Testis (tissue), 2 donors: Measurements from ENCODE around the gene FGF11.

ENCODE experiments used
- POLR2A ChIP-seq: fragments of 450-650 bp; IDR thresholded peaks from one replicate; pipeline ENCODE4 v1.6.1; 2017; ENCODE audit warnings: antibody characterized with exemption, mild to moderate bottlenecking, moderate library complexity
- TF ChIP-seq, protein P1 (sequence below), 3 experiments: fragments of 450-650 bp in 2 of 3; fragments of 200-600 bp in 1 of 3; sonication (generic) in 1 of 3; IDR thresholded peaks; one replicate each; pipeline ENCODE4 v1.5.1; 2016 to 2019; ENCODE audit warnings: antibody characterized with exemption in 3 of 3, mild to moderate bottlenecking in 2 of 3, moderate library complexity in 1 of 3

DNA sequence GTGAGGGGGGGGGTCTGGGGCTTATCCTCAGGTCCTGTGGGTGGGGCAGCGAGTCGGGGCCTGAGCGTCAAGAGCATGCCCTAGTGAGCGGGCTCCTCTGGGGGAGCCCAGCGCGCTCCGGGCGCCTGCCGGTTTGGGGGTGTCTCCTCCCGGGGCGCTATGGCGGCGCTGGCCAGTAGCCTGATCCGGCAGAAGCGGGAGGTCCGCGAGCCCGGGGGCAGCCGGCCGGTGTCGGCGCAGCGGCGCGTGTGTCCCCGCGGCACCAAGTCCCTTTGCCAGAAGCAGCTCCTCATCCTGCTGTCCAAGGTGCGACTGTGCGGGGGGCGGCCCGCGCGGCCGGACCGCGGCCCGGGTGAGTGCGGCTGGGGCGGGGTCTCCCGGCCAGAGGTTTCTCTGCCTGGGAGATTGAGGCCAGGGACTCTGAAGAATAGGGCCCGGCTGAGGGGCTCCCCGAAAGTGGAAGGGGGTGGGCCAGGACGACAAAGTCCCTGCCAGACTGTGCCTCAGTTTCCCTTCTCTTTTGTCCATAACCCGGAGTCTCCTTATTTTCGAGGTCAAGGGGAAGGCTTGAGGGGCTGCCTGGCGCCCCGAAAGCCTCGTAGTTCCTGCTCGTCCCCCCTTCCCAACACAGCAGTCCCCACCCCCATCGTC is at the start of gene FGF11:
- no peak for TF ChIP-seq POLR2A
- TF ChIP-seq, protein P1, sequence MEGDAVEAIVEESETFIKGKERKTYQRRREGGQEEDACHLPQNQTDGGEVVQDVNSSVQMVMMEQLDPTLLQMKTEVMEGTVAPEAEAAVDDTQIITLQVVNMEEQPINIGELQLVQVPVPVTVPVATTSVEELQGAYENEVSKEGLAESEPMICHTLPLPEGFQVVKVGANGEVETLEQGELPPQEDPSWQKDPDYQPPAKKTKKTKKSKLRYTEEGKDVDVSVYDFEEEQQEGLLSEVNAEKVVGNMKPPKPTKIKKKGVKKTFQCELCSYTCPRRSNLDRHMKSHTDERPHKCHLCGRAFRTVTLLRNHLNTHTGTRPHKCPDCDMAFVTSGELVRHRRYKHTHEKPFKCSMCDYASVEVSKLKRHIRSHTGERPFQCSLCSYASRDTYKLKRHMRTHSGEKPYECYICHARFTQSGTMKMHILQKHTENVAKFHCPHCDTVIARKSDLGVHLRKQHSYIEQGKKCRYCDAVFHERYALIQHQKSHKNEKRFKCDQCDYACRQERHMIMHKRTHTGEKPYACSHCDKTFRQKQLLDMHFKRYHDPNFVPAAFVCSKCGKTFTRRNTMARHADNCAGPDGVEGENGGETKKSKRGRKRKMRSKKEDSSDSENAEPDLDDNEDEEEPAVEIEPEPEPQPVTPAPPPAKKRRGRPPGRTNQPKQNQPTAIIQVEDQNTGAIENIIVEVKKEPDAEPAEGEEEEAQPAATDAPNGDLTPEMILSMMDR (IDR thresholded peaks at IDR 0.05) = no peak
